ENCODE data around the gene BRCC3. TPM values are rescaled to one million over a fixed set of nuclear protein-coding genes. Genes with fewer than 3 reads are reported as not detected.

Gene BRCC3
- 8.0 and 9.5 TPM in 2 replicates for total RNA-seq
- polyA plus RNA-seq (2012), result 9.4 TPM

- peak; percentile 76 for DNase-seq (ENCODE audit: low read depth)
Observed at GRCh38 chrX:155070975-155071693, at the start of gene BRCC3, which contains the start of the genes CMC4 and MTCP1. Gene BRCC3, plus strand, starts transcription at chrX:155071508. Its CDS starts 20 bp downstream, at chrX:155071528. Gene CMC4, minus strand, starts transcription at chrX:155071136. Its CDS starts 7,113 bp downstream, at chrX:155064023. Gene MTCP1, minus strand, starts transcription at chrX:155071136. Its CDS starts 5,126 bp downstream, at chrX:155066010.

GRCh38 chrX:155022585-155022984 lies 48.7 kb upstream of the BRCC3 start, which contains the start of gene F8:
Gene F8, minus strand, starts transcription at chrX:155022723. Its CDS starts 171 bp downstream, at chrX:155022552.
- DNase-seq (ENCODE audit: low read depth), result no peak

- no peak for DNase-seq (ENCODE audit: low read depth)
Observed at GRCh38 chrX:155023907-155024833, 47.1 kb upstream of the BRCC3 start.

DNA sequence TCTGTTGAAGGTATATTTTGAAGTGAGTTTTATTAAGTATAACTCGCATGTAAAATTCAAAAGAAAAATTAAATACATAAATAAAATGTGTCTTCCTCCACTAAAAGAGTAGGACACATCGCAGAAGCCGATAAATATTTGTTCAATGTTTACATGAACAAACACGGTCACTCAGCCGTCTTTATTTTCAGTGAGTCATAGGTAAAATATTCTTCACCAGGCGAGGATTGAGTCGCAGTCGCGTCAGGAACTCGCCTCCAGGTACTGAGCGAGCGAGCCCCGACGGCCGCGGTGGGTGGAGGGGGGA lies 44.9 kb upstream of the BRCC3 start:
- no peak for DNase-seq (ENCODE audit: low read depth)

- peak; percentile 94 for DNase-seq (ENCODE audit: low read depth)
Observed at GRCh38 chrX:155026727-155027508, 44.4 kb upstream of the BRCC3 start, which contains the start of gene FUNDC2. Gene FUNDC2, plus strand, starts transcription at chrX:155026844. Its CDS starts 95 bp downstream, at chrX:155026939.

DNA sequence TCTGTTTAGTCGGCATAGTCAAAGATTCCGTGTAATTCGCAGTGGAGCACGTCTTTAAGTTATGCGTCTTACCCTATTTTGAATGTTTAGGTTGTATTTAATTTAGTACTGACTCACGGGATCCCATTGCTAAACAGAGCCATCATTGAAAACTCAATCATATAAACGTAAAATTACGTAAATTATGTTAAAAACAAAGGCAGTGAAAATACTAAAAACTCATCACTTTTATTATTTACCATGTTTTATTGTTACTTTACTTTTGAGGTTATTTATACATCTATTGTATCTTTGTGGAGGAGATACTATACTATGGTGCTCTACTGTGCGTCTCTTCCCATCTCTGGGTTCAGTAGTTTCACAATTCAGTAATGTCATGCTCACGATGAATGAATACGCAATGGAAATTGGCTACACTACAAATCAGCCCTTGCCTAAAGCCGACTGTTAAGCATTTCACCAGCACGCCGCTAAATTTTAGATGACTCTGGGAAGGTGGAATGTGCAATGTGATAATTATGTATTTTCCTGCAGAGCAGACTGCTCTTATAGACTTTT lies 43.7 kb upstream of the BRCC3 start:
- DNase-seq (ENCODE audit: low read depth), result peak; percentile 32

GRCh38 chrX:155028129-155028528 lies 43.2 kb upstream of the BRCC3 start:
- DNase-seq (ENCODE audit: low read depth), result no peak

DNA sequence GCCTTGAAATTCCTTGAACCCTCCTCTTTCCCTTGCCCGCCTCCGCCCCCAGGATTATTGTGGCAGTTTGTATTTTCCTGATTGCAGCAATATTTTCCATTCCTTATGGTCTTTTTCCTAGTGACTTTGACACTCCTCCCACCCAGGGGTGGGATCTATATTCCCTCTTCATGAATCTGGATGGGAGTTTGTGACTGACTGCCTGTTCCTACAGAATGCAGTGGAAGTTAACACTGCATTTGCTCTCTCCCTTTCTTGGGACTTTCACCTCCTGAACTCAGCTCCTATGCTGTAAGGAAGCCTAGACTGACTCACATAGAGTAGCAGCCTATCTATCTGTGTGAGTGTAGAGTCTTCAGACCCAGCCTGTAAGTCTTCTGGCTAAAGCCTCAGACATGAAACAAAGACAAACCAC lies 42.4 kb upstream of the BRCC3 start:
- peak; percentile 31 for DNase-seq (ENCODE audit: low read depth)

GRCh38 chrX:155031657-155032056 lies 39.7 kb upstream of the BRCC3 start:
- no peak for DNase-seq (ENCODE audit: low read depth)

- no peak for DNase-seq (ENCODE audit: low read depth)
Observed at GRCh38 chrX:155035688-155036087, 35.6 kb upstream of the BRCC3 start.

DNA sequence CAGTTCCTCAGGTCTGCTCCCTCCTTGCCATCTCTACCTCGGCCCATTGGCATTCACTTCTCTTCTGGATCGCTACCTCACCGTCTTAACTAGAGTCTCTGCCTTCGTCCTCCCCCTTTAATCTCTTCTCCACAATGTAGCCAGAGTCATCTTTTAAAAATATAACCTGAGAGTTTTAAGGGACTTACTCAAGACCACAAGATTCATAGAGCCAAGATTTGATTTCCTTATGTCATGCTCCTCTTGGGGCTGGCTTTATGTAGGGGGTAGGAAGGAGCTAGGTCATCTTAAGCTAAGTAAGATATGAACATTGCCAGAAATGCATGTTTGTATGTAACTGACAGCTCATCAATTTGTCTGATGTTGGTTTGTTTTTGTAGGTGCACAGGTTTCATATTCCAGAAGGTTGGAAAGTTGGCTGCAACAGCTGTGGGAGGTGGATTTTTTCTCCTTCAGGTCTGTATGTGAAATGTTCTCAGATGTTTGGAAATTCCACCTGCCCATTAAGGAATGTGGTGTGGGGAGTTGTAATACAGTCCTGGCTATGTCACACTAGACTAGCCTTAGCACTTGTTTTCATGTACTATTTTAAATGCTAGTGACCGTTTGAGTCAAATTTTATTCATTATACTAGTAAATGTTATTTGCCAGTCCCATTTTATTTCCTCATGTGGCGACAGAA lies 25.0 kb upstream of the BRCC3 start:
- DNase-seq (ENCODE audit: low read depth), result peak; percentile 30

DNA sequence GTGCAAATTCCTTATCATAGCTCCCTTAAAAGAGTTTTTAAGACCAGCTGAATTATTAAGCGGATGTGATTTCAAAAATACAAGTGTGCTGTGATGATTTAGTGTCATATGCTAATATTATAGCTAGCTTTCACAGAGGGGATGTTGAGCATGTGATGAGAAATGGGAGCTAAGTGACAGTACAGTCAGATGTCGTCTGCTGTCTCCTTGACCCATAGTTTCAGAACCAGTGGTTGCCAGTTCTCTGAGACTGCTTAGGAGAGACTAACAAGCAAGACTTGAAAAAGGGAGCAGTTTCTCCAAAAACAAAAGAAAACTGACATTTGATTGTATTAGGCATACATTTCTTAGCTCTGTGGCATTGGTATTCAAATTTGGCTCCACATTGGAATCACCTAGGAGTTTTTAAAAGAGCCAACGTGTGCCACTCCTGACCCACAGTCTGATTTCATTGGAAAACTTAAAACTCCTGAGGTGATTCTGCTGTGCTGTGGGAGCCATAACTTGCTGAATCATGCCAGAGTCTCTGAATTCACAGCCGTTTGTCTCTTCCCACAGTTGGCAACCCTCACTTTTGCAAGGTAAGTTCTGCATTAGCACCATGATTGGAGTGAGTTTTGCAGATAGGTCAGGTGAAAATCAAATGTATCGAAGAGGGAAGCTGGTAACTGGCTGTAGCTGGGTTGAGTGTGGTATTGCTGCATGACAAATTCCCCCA lies 24.3 kb upstream of the BRCC3 start:
- no peak for DNase-seq (ENCODE audit: low read depth)

DNA sequence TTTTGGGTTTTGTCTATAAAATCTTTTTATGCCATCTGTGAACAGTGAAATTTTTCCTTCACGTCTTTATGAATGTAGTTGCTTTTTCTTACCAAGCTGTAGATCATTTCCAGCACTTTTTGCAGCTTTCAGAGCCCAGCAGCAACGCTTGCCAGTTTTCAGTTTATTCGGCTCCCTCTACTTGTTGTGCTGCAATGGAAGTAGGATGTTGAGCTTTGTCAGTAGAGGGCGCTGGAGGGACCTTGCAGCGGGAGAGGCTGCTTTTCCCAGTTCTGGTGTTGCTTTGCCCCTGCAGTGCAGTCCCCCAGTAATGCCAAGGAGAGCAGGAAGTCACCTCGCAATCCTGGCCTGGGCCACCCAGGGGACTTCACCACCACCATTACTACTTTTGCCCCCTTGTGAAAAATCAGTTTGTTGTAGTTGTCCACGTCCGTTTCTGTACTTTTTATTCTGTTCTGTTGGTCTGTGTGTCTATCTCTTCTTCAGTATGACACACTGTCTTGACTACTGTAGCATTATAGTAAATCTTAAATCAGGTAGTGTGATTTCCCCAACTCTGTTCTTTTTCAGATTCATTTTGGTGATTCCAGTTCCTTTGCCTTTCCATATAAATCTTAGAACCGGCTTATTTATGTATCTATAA lies 22.2 kb upstream of the BRCC3 start:
- peak; percentile 34 for DNase-seq (ENCODE audit: low read depth)

DNA sequence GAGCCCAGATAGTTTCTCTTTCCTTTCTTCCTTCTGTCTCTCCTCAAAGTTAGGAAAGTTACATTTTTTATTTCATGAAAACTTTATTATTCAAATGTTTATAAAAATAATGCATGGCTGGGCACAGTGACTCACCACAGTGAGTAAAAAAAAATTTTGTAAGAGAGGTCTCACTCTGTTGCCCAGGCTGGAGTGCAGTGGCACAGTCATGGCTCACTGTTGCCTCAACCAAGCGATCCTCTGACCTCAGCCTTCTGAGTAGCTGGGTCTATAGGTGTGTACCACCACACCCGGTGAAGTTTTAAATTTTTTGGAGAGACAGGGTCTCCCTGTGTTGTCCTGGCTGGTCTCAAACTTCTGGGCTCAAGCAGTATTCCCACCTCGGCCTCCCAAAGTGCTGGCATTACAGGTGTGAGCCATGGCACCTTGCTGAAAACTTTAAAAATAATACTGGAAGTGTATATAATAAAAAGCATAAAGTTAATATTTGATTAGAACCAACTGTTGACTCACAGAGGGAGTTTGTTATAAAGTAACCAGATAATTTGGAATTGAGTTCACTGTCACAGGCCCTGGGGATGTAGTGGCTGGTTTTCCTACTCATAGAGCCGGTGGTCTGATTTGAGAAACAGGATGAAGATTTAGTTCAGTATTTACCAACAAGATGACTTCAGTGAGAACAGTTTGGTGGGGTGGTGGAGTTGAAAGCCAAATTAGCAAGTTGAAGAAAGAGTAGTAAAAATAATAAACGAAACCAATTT lies 18.4 kb upstream of the BRCC3 start:
- no peak for DNase-seq (ENCODE audit: low read depth)

DNA sequence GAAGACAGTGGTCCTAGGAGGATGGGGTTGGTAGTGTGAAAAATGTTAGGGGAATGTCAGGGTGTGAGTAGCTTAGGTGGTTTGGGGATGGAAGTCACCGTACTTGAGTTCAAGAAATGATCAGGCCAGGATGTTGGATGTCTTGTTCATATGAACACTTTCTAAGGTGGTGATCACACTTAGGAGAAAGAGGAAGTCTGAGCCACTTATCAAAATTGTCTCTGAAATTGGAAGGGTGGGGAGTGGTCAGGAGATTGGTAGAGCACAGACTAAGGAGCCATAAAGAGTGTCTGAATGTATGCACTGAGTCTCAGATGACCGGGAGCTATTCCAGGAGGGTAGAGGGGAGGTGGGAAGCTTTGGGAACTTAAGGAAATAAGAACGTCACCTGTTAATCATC lies 17.7 kb upstream of the BRCC3 start:
- DNase-seq (ENCODE audit: low read depth), result no peak

DNA sequence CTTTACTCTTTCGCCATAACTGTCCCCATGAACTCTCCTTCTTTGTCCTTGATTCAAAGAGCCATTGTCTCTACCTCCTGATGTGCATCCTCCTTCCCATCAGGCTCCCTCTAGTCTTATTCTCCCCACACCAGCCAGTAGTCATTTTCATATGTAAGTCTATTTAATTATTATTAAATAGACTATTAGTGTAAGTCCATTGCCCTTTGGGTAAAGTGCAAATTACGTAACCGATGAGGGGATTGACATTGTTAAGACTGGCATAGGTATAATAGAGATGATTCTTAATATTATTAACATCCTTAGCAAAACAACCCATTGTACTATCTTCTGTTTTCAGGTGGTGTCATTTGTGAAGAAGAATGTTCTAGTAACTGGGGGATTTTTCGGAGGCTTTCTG lies 17.1 kb upstream of the BRCC3 start:
- no peak for DNase-seq (ENCODE audit: low read depth)

DNA sequence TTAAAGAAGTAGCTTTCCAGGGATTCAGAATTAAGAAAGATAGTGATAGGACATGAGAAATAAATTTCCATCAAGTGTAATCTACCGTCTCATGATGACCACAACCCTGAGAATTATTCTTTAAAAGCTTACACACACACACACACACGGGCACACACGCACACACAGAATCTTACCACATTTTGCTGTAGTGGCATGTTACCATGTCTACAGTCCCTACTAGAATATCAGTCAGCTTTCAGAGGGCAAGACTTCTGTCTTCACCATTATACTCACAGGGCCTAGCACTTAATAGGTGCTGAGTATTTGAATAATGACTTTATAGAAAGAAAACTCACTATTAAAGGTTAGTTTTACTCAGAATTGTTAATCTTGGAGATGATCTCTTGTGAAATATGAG lies 15.8 kb upstream of the BRCC3 start:
- DNase-seq (ENCODE audit: low read depth), result no peak

- no peak for DNase-seq (ENCODE audit: low read depth)
Observed at GRCh38 chrX:155056471-155056870, 14.8 kb upstream of the BRCC3 start.

Measured in myocyte (in vitro differentiated cells).